ENCODE data around the gene ASTN2.

Gene ASTN2

GRCh38 chr9:116641292-116642059 lies 773.4 kb downstream of the ASTN2 start:
- no peak for DNase-seq

GRCh38 chr9:116639251-116639741 lies 775.6 kb downstream of the ASTN2 start:
- no peak for DNase-seq

- no peak for DNase-seq
Measured at GRCh38 chr9:116635908-116636307, 778.9 kb downstream of the ASTN2 start.

GRCh38 chr9:116632990-116633838 lies 781.6 kb downstream of the ASTN2 start:
- DNase-seq, result no peak

GRCh38 chr9:116629634-116630033 lies 785.2 kb downstream of the ASTN2 start:
- DNase-seq, result no peak

GRCh38 chr9:116628716-116629115 lies 786.1 kb downstream of the ASTN2 start:
- DNase-seq, result no peak

GRCh38 chr9:116627433-116627832 lies 787.4 kb downstream of the ASTN2 start:
- DNase-seq, result no peak

- no peak for DNase-seq
Measured at GRCh38 chr9:116626762-116627161, 788.1 kb downstream of the ASTN2 start.

- no peak for DNase-seq
Measured at GRCh38 chr9:116623715-116624114, 791.1 kb downstream of the ASTN2 start.

GRCh38 chr9:116617389-116617788 lies 797.5 kb downstream of the ASTN2 start:
- DNase-seq, result no peak

GRCh38 chr9:116616304-116616914 lies 798.4 kb downstream of the ASTN2 start:
- no peak for DNase-seq

- no peak for DNase-seq
Measured at GRCh38 chr9:116608064-116608463, 806.8 kb downstream of the ASTN2 start.

- DNase-seq, result no peak
Measured at GRCh38 chr9:116605904-116606341, 808.9 kb downstream of the ASTN2 start.

- no peak for DNase-seq
Measured at GRCh38 chr9:116605060-116605459, 809.8 kb downstream of the ASTN2 start.

- no peak for DNase-seq
Measured at GRCh38 chr9:116604251-116604650, 810.6 kb downstream of the ASTN2 start.

GRCh38 chr9:116599342-116599884 lies 815.4 kb downstream of the ASTN2 start:
- DNase-seq, result no peak

GRCh38 chr9:116596646-116597045 lies 818.2 kb downstream of the ASTN2 start:
- DNase-seq, result no peak

GRCh38 chr9:116594547-116594946 lies 820.3 kb downstream of the ASTN2 start:
- no peak for DNase-seq

- DNase-seq, result no peak
Measured at GRCh38 chr9:116592970-116593369, 821.9 kb downstream of the ASTN2 start.

GRCh38 chr9:116589392-116590354 lies 825.2 kb downstream of the ASTN2 start:
- no peak for DNase-seq

GRCh38 chr9:116587919-116588318 lies 826.9 kb downstream of the ASTN2 start:
- no peak for DNase-seq

GRCh38 chr9:116585896-116586295 lies 829.0 kb downstream of the ASTN2 start:
- no peak for DNase-seq

Measured in left hindlimb (tissue), 1 donor.